ENCODE measurements around the gene ZIC2.

GRCh38 chr13:99948411-99948810 is 33.2 kb upstream of the ZIC2 start:
- TF ChIP-seq CTCF (IDR thresholded peaks at IDR 0.05) (no peak), POLR2A (IDR thresholded peaks at IDR 0.05) (no peak)

All from lower leg skin (tissue), 3 donors.